Measurements from ENCODE around the gene HIBCH. TPM values are rescaled to one million over a fixed set of nuclear protein-coding genes. Genes with fewer than 3 reads are reported as not detected.

The HIBCH gene
- total and polyA plus RNA-seq, 9 of the 15 experiments (the other 6 are each of a cell fraction or from before 2014, with no cell fraction given): 17.0 to 65.4 (median 28.3) TPM

- no peak for TF ChIP-seq HDAC8 (tag; IDR thresholded peaks at IDR 0.05)
- 0 out of 4 replicates have a peak, but pooled peaks of 1 of the 2 experiments have one; percentile 2 for TF ChIP-seq UBTF (IDR thresholded peaks at IDR 0.05; ENCODE audit: borderline replicate concordance in 1 of 2, low read depth in 2 of 2, low read length in 2 of 2)
- TF ChIP-seq CEBPB (tag; IDR thresholded peaks at IDR 0.05): peak; percentile 21; the same call in 1 of the 2 replicates
- peak in 1 of 2 experiments; percentile 59; a peak in 2 of 4 replicates for TF ChIP-seq FOXA3 (CRISPR knock-in tag; conservative IDR thresholded peaks at IDR 0.05 in 1 of 2, IDR thresholded peaks at IDR 0.05 in 1 of 2)
- peak; percentile 71 for TF ChIP-seq NCOR1 (IDR thresholded peaks at IDR 0.05)
- 0 out of 2 replicates have a peak, but pooled peaks have one; percentile 43 for TF ChIP-seq MEF2D (tag; conservative IDR thresholded peaks at IDR 0.05; ENCODE audit: low read depth)
- peak; percentile 52; the same call in 1 of the 2 replicates for TF ChIP-seq CXXC5 (CRISPR knock-in tag; IDR thresholded peaks at IDR 0.05)
- TF ChIP-seq RNF2 (IDR thresholded peaks at IDR 0.05): 0 out of 2 replicates have a peak, but pooled peaks have one; percentile 71
- TF ChIP-seq MBD1 (CRISPR knock-in tag; IDR thresholded peaks at IDR 0.05): no peak
- TF ChIP-seq SIN3B (IDR thresholded peaks at IDR 0.05; ENCODE audit: low read depth): no peak
- peak; percentile 85 for TF ChIP-seq SOX6 (IDR thresholded peaks at IDR 0.05)
- TF ChIP-seq, protein P1, sequence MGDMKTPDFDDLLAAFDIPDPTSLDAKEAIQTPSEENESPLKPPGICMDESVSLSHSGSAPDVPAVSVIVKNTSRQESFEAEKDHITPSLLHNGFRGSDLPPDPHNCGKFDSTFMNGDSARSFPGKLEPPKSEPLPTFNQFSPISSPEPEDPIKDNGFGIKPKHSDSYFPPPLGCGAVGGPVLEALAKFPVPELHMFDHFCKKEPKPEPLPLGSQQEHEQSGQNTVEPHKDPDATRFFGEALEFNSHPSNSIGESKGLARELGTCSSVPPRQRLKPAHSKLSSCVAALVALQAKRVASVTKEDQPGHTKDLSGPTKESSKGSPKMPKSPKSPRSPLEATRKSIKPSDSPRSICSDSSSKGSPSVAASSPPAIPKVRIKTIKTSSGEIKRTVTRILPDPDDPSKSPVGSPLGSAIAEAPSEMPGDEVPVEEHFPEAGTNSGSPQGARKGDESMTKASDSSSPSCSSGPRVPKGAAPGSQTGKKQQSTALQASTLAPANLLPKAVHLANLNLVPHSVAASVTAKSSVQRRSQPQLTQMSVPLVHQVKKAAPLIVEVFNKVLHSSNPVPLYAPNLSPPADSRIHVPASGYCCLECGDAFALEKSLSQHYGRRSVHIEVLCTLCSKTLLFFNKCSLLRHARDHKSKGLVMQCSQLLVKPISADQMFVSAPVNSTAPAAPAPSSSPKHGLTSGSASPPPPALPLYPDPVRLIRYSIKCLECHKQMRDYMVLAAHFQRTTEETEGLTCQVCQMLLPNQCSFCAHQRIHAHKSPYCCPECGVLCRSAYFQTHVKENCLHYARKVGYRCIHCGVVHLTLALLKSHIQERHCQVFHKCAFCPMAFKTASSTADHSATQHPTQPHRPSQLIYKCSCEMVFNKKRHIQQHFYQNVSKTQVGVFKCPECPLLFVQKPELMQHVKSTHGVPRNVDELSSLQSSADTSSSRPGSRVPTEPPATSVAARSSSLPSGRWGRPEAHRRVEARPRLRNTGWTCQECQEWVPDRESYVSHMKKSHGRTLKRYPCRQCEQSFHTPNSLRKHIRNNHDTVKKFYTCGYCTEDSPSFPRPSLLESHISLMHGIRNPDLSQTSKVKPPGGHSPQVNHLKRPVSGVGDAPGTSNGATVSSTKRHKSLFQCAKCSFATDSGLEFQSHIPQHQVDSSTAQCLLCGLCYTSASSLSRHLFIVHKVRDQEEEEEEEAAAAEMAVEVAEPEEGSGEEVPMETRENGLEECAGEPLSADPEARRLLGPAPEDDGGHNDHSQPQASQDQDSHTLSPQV (IDR thresholded peaks at IDR 0.05): peak; percentile 93
- TF ChIP-seq CBFA2T2 (conservative IDR thresholded peaks at IDR 0.05): peak; percentile 66
- peak; percentile 33 for TF ChIP-seq EGR1 (conservative IDR thresholded peaks at IDR 0.05)
- peak; percentile 78; the same call in 1 of the 2 replicates for TF ChIP-seq ZNF175 (CRISPR knock-in tag; IDR thresholded peaks at IDR 0.05; ENCODE audit: low read depth)
- peak; percentile 65; the same call in 1 of the 2 replicates for TF ChIP-seq L3MBTL2 (IDR thresholded peaks at IDR 0.05)
- no peak for TF ChIP-seq MAFF (IDR thresholded peaks at IDR 0.05; ENCODE audit: low read length)
- TF ChIP-seq NCOA1 (IDR thresholded peaks at IDR 0.05; ENCODE audit: low read depth): peak; percentile 71; the same call in 1 of the 2 replicates
- no peak for TF ChIP-seq RBFOX2 (IDR thresholded peaks at IDR 0.05; ENCODE audit: low read depth, low read length)
Measured at GRCh38 chr2:190352668-190353536, 33.3 kb upstream of the HIBCH start (continued).

Measured in K562 (cell line).